Activated CD4-positive, alpha-beta T cell treated with anti-CD3 and anti-CD28 coated beads for 1 hour (primary cell): Measurements from ENCODE around the gene SF3B3.
"Not testable (repeated sequence)": the region's sequence is repeated elsewhere in the genome, so short reads cannot be mapped to it uniquely, and the experiment has no call there.

Experiments used
- DNase-seq: peaks from one replicate; pipeline ENCODE4 v3.0.0-alpha.2; 2020

SF3B3 gene

DNA sequence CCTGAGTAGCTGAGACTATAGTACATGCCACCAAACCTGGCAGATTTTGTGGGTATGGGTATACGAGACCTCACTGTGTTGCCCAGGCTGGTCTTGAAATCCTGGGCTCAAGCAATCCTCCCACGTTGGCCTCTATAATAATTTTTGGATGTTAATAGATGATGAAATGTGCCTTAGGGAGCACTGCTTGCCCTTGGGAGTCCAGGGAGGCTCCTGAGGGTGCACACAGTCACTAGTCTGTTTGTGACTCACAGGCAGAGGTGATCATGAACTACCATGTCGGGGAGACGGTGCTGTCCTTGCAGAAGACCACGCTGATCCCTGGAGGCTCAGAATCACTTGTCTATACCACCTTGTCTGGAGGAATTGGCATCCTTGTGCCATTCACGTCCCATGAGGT, 46.1 kb downstream of the SF3B3 start:
- DNase-seq: no peak

DNA sequence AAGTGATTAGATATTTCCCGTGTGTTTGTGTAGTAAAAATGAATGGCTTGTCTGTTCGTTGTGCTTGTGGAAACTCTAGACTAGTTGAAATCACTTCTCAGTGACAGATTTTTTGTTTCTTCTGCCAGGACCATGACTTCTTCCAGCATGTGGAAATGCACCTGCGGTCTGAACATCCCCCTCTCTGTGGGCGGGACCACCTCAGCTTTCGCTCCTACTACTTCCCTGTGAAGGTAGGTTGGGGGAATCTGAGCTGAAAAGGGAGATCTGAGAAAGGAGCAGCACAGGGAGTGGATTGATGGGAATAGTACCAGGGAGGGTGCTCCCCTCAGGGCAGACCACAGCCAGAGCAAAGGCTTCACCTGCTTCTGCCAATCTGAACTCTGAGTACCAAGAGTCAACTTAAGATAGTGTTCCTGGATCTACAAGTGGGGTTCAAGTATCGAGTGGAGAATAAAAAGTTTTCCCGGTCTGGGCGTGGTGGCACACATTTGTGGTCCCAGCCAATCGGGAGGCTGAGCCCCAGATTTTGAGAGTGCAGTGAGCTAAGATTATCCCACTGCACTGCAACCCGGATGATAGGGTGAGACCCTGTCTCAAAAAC, 47.5 kb downstream of the SF3B3 start:
- no peak for DNase-seq

DNA sequence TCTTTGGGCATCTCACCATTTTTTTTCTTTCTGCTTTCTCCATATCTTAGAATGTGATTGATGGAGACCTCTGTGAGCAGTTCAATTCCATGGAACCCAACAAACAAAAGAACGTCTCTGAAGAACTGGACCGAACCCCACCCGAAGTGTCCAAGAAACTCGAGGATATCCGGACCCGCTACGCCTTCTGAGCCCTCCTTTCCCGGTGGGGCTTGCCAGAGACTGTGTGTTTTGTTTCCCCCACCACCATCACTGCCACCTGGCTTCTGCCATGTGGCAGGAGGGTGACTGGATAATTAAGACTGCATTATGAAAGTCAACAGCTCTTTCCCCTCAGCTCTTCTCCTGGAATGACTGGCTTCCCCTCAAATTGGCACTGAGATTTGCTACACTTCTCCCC, 48.0 kb downstream of the SF3B3 start:
- DNase-seq: no peak

DNA sequence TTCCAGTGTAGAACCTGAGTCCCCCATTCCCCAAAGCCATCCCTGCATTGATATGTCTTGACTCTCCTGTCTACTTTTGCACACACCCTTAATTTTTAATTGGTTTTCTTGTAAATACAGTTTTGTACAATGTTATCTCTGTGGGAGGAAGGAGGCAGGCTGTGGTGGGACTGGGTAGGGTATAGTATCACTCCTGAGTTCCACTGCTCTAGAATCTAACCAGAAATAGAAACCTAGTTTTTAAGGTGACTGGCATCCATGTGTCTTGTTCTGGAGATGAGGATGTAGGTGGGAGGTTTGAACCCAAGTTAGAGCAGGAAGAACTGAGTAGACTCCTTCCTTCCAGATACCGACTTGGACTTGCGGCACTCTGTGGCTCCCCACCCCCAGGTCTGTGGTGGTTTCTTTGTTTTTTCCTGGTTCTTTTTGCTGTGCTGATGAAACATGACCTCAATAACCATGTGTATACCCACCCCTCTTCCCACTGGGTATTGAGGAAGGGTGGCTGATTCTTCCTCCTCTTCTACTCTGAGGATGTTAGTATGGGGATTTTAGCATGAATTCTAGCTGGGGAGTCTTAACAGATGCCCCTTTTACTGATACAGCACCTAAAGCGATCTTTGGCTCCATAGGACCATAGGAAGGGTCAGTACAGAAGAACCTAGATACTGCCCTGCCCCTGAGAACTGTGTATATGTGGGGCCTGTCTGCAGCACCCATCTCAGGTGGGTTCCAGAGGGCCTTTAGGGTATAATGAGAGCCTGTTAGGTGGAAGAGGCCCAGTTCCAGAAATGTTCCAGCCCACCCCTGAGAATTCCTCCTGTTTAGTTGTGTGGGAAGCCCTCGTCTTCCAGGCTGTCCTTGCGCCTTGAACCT, 48.7 kb downstream of the SF3B3 start:
- DNase-seq: no peak

DNA sequence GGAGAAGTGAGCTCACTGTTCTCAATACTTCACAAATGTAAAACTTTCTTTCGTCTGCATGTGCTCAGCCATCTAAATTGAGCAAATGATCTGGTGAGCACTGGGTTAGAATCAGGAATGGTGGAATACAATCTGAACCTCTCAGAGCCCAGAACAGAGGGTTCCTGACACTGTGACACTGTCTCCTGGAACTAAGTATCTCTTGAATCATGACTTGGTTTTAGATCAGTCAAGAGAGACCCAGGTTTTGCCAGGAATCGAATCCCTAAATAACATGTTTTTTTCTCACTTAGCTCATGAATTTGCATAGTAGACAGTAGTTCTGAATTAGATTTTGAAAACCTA, 49.3 kb downstream of the SF3B3 start:
- no peak for DNase-seq

DNA sequence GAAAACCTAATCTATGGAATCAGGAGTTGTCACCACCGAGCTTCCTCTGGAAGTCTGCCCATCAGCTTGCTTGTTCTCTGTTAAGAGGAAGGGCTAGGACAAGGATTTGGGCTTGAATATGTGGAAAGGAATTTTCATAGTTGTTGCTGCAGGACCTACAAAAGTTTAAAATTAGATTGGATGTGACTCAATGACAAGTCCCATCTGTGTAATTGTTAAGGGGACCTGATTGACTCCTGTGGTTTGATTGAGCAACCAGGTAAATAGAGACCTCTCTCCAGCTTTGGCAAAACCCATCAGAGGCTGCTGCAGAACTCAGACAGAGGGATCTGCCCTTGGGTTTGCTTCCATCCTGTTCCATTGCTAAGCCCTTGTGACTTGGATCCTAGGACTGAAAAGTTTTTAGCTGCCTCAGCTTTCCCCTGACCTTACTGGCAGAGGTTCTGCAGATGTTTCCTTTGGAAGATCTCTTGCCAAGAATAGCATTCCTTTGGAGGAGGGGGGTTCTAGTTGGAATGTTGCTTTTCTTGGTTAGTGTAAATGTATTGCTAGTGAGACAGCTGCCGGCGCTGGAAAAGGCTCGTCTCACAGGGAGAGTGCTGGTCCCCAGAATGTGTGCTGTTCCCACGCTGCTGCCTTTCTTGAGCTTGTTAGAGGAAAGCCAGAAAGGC, 50.0 kb downstream of the SF3B3 start:
- no peak for DNase-seq

DNA sequence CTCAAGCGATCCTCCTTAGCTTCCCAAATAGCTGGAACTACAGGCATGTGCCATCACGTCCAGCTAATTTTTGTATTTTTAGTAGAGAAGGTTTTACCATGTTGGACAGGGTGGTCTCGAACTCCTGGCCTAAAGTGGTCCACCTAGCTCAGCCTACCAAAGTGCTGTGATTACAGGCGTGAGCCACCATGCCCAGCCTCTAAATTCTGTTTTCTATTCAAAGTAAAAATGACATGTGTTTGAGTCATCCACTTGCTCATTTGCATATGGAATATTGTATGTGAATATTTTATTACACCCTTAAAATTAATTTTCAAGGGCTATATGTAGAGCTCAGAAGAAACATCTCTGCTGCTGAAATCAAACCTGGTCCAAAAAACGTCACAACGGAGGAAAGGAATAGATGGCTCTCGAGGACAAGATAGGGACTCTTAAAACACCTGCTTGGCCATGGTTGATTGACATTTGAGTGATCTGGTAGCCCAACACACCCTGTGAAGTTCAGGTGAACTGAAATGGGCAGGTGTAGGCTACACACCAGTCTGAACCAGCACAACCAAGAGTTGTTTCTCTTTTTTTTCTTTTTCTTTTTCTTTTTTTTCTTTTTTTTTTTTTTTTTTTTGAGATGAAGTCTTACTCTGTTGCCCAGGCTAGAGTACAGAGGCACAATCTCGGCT, 51.1 kb downstream of the SF3B3 start:
- DNase-seq: no peak

DNA sequence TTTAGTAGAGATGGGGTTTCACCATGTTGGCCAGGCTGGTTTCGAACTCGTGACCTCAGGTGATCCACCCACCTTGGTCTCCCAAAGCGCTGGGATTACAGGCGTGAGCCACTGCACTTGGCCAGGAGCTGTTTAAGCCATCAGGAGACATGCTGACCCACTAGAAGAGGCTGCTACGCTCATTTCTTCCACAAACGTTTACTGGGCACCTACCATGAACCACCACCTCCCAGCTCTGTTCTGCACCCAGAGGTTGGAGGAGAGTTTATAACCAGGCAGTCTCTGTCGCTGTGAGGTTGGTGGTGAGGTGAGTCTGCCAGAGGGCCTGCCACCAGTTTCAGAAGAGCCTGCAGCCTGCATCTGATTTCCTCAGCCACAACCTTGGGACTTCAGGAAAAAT, 51.8 kb downstream of the SF3B3 start:
- DNase-seq: no peak

DNA sequence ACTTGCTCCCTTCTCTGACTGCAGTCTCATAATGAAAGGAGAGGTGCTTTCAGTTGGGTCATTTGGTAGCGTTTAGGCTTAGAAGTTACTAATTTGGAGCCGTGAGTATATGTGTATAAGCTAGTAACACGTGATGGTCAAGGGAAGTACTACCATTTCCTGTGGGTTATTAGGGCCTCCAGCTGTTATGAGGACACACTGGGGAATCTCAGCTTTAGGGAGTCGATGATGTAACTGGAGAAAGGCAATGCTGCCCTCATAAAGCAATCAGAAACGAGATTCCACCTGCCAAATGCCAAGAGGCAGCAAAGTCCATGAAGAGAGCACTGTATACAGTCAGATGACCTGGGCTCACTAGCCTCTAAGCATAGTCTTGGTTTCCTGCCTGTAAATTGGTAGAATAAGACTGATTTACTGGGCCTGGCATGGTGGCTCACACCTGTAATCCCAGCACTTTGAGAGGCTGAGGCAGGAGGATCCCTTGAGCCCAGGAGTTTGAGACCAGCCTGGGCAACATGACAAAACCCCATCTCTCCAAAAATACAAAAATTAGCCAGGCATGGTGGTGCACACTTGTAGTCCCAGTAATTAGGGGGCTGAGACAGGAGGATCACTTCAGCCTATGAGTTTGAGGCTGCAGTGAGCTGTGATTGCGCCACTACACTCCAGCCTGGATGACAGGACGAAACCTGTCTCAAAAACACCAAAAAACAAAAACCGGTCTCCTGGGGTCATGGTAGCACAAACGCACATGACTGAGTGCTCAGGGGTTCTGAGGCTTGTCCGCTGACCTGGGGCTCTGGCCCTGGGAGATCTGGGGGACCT, 53.0 kb downstream of the SF3B3 start:
- no peak for DNase-seq

DNA sequence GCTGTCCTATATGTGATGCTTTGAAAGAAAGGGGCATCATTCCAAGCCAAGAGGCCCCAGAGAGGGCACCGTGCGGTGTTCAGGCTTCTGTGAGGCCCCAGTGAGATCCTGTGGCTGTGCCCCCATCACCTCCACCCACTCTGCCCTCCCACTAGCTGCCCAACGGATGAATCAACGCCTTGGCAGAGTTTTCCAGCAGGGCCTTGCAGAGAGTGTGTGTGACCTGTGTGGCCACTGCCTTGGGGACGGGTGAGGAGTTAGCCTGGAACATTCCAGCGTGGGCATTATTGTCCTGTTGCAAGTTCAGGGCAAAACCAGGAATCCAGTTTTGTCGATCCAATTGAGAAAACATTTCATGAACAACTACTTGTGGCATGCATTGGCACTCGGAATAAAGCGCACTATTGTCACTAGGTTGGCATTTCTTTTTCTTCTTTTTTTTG, 53.7 kb downstream of the SF3B3 start:
- DNase-seq: no peak

DNA sequence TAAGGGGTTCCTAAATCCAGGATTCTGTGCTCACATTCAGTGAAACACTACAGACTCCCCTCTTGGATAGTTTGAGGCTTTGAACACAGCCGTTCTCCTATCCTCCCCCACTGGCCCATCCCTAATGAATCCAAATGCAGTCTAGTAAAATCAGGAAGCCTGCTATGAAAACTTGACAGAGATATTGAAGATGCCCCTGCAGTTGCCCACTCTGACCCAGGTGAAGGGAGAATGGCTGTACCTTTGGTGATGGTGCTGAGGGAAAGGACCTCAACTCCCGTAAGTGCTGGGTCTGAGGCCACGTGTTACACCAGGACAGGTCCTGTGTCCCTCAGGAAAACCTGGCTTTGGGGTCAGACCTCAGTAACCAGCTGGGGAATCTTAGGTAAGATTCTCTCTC, 54.4 kb downstream of the SF3B3 start:
- DNase-seq: no peak

DNA sequence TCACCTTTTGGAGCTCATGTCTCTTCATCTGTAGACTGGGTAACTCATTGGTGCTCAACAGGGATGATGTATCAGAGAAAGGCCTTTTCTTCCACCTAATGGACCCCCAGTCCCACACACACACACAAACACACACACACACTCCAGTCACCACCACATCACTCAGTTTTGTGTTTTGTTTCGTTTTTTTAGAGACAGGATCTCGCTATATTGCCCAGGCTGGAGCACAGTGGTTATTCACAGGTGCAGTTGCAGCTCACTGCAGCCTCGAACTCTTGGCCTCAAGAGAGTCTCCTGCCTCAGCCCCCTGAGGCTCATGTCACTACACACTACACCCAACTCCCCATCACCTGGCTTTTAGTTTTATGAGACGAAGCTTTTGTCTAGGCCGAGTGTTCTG, 55.6 kb downstream of the SF3B3 start:
- DNase-seq: no peak

DNA sequence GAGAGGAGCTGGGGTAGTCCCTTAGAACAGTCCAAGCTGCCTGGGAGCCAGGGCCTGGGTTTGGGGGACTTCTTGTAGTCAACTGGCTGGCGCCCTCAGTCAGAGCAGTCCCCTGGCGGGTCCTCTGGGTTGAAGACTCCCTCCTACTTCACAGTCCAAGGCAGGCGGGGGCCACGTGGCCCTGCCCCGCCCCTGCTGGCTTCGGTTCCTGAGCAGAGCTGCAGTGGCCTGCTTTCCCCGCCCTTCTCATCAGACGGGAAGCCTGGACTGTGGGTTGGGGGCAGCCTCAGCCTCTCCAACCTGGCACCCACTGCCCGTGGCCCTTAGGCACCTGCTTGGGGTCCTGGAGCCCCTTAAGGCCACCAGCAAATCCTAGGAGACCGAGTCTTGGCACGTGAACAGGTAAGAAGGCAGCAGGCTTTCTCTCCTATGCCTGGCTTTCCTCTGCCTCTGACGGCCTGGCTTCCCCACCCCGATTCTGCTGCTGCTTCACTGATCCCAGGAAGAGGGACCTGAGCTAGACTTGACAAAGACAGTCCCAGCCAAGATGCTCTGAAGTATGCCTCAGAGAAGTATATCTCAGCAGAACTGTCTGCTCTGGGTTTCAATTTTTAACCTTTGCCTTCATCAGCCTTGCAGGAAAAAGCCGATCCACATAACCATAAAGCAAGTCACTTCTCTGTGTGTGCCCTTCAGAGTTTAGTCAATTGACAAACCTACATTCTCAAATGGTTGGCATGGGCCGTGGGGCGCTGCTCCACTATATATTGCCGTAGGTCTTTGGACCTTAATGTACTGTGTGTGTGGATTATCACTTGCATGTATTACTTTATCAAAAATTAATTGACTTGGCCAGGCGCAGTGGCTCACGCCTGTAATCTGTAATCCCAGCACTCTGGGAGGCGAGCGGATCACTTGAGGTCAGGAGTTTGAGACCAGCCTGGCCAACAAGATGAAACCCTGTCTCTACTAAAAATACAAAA, 56.3 kb downstream of the SF3B3 start:
- DNase-seq: no peak

DNA sequence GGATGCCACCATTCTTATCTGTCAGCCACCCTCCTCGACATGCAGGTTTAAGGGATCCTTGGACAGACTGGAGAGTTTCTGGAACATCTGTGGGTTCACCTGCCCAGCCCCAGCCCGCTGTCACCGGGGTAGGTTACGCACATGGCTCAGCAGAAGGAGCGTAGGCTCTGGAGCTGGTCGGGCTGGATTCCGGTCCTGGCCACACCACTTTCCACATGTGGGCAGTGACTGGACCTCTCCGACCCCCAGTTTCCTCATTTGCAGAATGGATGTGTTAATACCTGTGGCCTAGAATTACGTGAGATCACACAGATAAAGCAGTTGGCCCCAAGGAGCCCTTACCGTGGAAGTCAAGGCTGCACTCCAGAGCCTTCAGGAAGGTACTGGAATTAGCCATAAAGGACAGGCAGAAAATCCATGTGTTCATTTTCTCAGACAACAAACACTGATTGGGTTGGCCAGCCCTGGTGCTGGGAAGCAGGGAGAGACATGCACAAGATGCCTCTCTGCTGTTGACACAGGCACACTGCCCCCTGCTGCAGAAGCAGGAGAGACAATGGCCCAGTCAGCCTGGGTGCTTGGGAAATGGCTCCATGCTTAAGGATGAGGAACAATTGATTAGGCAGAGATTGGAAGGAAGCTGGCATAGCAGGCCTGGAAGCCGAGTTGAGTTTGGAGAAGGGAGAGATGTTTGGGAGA, 58.8 kb downstream of the SF3B3 start:
- DNase-seq: no peak

DNA sequence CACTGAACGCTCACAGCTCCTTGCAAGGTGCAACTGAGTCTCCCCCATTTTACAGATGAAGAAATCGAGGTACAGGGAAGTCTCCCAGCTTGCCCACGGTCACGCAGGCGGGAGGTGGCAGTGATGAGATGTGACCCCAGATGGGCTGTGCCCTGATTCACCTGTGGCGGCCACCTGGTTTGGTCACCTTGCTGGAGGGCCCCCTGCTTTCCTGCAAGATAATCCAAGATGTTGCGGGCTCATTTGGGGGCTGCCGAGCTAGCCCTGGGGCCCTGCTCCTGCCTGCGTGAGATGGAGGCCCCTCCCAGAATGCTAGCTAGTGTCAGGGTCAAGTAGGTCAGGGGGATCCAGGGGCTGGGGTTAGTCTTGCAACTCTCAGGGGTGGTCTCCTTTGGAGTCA, 63.1 kb downstream of the SF3B3 start:
- DNase-seq: no peak

DNA sequence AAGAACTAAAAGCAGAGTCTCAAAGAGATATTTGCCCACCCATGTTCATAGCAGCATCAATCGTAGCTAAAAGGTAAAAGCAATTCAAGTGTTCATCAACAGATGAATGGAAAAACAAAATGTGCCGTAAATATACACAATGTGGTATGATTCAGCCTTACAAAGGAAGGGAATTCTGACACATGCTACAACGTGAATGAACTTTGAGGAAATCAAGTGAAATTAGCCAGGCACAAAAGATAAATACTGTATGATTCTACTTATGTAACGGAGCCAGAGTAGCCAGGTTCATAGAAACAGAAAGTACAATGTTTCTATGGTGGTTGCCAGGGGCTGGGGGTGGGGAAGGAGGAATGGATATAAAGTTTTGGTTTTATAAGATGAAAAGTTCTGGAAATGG, 64.9 kb downstream of the SF3B3 start:
- DNase-seq: no peak

DNA sequence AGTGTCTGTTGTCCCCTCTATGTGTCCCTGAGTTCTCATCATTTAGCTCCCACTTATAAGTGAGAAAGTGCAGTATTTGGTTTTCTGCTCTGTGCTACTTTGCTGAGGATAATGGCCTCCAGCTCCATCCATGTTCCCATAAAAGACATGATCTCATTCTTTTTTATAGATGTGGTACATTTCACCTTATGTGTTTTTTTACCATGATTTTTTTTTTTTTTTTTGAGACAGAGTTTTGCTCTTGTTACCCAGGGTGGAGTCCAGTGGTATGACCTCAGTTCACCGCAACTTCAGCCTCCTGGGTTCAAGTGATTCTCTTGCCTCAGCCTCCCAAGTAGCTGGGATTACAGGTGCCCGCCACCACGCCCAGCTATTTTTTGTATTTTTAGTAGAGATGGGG, 65.8 kb downstream of the SF3B3 start:
- DNase-seq: not testable (repeated sequence)

DNA sequence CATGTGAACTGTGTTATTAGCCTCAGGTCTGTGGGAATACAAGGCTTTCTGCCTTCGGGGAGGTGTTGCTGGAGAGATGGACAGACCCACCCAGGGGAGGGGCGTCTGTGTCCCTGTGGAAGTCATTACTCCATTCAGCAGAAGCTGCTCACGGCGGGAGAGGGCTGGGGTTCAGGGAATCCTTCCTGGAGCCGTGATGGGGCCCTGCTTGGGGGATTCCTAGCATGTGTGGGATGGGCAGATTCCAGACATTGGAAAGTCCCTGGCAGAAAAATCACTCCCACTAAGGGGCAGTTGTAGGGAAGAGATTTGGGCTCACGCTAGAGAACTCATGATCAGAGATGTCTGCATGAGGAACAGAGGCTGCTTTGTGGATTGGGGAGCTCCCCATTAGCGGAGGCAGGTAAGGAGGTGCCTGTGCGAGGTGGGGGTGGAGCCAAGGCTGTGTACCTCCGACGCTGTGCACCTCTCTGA, 66.4 kb downstream of the SF3B3 start:
- DNase-seq: no peak

DNA sequence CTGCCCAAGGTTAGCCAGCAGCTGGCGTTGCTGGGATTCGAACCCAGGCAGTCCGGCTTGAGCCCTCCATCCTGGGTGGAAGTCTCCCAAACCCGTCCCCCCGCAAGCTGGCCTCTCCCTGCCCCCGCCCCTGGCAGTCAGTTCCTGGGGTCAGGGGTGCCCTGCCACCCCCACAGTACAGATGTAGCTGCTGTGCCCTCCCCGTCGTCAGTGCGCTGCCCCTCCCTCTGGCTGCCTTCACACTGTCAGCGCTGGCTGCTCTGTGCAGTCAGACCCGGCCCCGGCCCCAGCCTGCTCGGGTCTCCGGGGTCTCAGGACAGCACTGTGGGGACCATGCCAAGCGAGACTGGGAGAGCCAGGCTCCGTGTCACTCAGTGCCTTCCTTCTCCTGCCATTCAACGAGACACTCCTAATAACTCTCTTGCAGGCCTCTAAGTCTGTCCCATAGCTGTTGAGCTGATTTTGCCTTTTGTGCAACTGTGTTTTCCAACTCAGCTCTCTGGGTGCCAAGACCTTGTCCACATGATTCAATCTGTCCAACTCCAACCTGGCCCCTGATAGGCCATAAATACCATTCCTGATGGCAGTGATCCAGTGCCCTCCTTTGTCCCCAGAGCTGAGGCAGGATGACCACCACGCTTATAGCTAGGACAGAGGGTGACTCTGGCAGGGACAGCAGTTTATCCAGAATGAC, 67.3 kb downstream of the SF3B3 start:
- DNase-seq: no peak

DNA sequence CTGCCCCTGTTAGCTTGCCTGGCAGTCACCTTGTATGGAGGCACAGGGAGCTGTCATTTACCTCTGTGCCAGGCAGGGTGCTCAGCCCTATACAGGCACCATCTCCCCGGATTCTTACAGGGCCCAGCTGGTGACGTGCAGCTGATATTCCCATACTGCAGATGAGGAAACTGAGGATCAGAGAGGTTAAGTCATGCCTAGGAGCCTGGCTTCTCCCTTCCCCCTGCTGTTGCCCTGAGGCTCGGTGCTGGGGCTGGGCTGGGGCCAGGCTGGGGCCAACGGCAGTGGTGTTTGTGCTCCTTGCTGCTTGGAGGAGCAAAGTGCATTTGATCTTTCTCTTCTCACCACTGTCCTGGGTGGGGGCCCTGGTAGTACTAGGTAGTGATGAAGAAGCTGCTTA, 68.0 kb downstream of the SF3B3 start:
- DNase-seq: no peak
